Lower lobe of right lung (tissue), 2 donors: Measurements from ENCODE around the gene SLC16A13. TPM values are rescaled to one million over a fixed set of nuclear protein-coding genes. Genes with fewer than 3 reads are reported as not detected.

Experiments used
- ATAC-seq, 2 donors: fragments of 200-7000 bp; cut with Tn5 transposase; one replicate each; pipeline ENCODE4 v1.9.1; 2020 to 2022; ENCODE audit warnings: mild to moderate bottlenecking in 2 of 2, moderate library complexity in 2 of 2
- DNase-seq: peaks from one replicate; pipeline ENCODE4 v3.0.0-alpha.2; 2020
- H3K27ac ChIP-seq: fragments of 200-600 bp; one replicate; pipeline ENCODE4 v1.8.0; 2022
- H3K27me3 ChIP-seq: fragments of 200-600 bp; one replicate; pipeline ENCODE4 v1.8.0; 2022; ENCODE audit warnings: low read depth
- H3K36me3 ChIP-seq: fragments of 200-600 bp; one replicate; pipeline ENCODE4 v1.8.0; 2022; ENCODE audit warnings: mild to moderate bottlenecking
- H3K4me1 ChIP-seq: fragments of 200-600 bp; one replicate; pipeline ENCODE4 v1.8.0; 2022
- H3K4me3 ChIP-seq: fragments of 200-600 bp; one replicate; pipeline ENCODE4 v1.8.0; 2022; ENCODE audit warnings: mild to moderate bottlenecking
- H3K9me3 ChIP-seq: fragments of 200-600 bp; one replicate; pipeline ENCODE4 v1.8.0; 2022
- intact Hi-C: fragments of 100-400 bp; cut with DNase I; formaldehyde crosslinking; loops from one replicate; pipeline ENCODE4 v1.11.0; 2022
- total RNA-seq: library from RNA; stranded (reverse); fragmentation: NEBNext Ultra II Directional; extraction: Animal tissue kit (Norgen Biotek cat#: 25700); gene quantifications from one replicate; pipeline ENCODE4 v1.2.1, GENCODE V29; 2021
- TF ChIP-seq, protein P1 (sequence below): fragments of 200-600 bp; IDR thresholded peaks from one replicate; pipeline ENCODE4 v1.8.0; 2022; ENCODE audit warnings: antibody characterized with exemption, mild to moderate bottlenecking
- donor health status: DM: no; HTN: yes; CAD: no; lungs with severe emphysema.

The SLC16A13 gene
- total RNA-seq, 1 donor from 2014 or later: 9.9 TPM

DNA sequence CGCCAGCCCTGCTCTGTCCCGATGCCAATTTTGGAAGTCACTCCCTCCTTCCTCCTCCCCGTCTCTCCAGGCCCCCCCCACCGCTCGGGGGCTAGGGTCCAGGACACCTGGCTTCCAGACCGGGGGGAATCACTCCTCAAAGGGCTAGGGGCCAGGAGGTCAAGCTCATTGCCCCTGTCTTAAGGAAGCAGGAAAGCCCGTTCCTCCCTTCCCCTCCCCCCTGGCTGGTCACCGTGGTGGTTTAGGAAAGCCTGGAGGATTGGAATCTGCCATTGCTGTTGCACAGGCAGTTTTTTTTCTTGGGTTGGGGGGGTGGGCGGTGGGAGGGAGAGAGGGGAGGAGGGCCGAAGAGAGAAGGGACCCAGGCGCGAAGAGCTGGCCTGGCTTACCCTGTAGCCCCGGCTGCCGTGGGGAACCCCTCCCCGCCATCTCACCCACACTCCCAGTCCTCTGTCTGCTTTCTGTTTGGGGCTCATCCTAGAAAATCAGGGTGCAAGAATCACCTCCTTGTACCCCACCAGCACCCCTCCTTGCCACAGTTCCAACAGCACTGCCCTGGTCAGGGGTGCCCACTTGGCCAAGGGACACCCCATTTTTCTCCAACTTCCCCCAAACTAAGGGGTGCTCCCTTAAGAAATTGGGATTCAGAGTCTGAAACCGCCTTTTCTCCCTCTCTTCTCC lies 15.8 kb upstream of the SLC16A13 start:
- Histone ChIP-seq H3K4me3 (peak overlapping the region; percentile 55), H3K9me3 (no peaks in the 10 kb centered on the region), H3K27ac (peak overlapping the region; percentile 85), H3K27me3 (no peaks in the 10 kb centered on the region), H3K4me1 (peaks cover 71% of the 10 kb centered on the region), H3K36me3 (peaks cover 15% of the 10 kb centered on the region)
- TF ChIP-seq, protein P1, sequence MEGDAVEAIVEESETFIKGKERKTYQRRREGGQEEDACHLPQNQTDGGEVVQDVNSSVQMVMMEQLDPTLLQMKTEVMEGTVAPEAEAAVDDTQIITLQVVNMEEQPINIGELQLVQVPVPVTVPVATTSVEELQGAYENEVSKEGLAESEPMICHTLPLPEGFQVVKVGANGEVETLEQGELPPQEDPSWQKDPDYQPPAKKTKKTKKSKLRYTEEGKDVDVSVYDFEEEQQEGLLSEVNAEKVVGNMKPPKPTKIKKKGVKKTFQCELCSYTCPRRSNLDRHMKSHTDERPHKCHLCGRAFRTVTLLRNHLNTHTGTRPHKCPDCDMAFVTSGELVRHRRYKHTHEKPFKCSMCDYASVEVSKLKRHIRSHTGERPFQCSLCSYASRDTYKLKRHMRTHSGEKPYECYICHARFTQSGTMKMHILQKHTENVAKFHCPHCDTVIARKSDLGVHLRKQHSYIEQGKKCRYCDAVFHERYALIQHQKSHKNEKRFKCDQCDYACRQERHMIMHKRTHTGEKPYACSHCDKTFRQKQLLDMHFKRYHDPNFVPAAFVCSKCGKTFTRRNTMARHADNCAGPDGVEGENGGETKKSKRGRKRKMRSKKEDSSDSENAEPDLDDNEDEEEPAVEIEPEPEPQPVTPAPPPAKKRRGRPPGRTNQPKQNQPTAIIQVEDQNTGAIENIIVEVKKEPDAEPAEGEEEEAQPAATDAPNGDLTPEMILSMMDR: no peak
- ATAC-seq (no peak), DNase-seq (peak; percentile 66)
- intact Hi-C loops: no loop called here

DNA sequence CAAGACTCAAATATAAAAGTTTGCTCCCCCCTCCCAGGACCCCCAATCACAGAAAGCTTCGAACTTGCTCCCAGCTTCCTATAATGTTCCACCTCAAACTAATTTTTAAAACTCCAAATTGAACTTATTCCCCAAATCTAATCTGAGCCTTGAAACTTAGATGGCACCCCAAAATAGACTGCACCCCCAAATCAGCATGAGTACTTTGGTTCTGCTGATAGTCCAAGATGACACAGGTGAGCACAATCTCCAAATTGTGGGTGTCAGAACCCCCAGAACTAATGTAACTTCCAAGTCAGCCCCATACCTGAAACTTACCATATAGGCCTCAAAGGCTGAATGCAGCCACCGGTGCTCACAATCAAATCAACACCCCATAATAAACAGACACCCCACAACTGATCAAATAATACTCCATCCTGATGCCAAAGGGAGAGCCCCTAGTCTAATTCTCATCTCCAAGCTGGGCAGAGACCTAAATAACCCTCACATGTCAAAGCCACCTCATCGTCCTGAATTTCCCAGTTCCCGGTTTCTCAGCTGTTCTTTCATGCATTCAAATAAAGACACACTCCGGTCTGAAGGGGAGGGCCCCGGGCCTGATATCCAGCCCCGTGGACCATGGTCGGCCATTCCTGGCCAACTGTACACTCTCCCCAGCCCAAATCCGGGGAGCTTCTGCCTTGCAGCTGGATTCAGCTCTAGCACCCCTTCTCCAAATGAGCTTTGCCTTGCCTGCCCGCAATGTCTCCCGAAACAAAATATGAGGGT lies 14.7 kb upstream of the SLC16A13 start:
- H3K4me3 ChIP-seq: peak overlapping the region; percentile 59
- H3K9me3 ChIP-seq: no peaks in the 10 kb centered on the region
- TF ChIP-seq, protein P1: no peak
- H3K27ac ChIP-seq: peak overlapping the region; percentile 93
- DNase-seq (no peak), ATAC-seq (no peak)
- intact Hi-C loops: no loop called here
- H3K27me3 ChIP-seq: no peaks in the 10 kb centered on the region
- H3K4me1 ChIP-seq: peaks cover 70% of the 10 kb centered on the region
- peaks cover 15% of the 10 kb centered on the region for H3K36me3 ChIP-seq

DNA sequence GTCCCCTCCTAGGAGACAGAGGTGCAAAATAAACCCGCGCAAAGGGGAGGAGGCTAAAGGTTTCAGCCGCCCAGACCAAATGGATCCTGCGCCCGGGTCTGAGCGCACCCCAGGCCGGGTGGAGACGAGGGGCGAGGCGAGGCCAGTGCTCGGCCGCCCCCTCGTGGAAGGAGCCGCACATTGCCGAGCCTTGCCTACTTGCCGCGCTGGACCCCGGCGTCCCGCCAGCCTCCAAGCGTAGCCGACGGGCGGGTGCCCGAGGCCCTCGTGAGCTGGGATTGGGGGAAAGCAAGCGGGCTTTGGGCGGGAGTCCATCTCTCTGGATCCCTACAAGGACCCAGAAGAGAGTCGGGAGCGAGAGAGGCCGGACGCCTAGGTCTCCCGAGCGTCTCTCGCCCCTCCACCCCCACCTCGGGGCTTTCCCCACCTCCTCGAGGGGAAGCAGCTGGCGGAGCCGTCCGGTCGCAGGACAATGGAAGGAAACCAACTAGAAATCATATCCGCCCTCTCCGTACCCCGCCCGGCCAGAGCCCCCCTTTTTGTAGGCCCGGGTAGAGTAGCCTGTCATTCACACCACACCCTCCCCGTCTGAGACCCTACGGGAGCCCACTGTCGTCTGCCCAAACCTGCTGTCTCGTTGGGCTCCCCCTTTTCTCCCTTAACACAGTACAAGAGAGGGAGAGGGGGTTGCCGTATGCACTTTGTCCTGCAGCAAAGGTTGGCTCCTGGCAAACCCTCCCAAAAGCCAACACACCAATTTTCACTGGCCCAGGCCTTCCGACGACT lies 13.6 kb upstream of the SLC16A13 start:
- peak overlapping the region; percentile 93 for H3K27ac ChIP-seq
- H3K27me3 ChIP-seq: no peaks in the 10 kb centered on the region
- peak overlapping the region; percentile 59 for H3K4me3 ChIP-seq
- ATAC-seq (peak; percentile 80 to 86), DNase-seq (peak; percentile 85)
- no peaks in the 10 kb centered on the region for H3K9me3 ChIP-seq
- intact Hi-C loops: no loop called here
- peaks cover 4% of the 10 kb centered on the region for H3K36me3 ChIP-seq
- peaks cover 66% of the 10 kb centered on the region for H3K4me1 ChIP-seq
- TF ChIP-seq, protein P1: peak; percentile 97

DNA sequence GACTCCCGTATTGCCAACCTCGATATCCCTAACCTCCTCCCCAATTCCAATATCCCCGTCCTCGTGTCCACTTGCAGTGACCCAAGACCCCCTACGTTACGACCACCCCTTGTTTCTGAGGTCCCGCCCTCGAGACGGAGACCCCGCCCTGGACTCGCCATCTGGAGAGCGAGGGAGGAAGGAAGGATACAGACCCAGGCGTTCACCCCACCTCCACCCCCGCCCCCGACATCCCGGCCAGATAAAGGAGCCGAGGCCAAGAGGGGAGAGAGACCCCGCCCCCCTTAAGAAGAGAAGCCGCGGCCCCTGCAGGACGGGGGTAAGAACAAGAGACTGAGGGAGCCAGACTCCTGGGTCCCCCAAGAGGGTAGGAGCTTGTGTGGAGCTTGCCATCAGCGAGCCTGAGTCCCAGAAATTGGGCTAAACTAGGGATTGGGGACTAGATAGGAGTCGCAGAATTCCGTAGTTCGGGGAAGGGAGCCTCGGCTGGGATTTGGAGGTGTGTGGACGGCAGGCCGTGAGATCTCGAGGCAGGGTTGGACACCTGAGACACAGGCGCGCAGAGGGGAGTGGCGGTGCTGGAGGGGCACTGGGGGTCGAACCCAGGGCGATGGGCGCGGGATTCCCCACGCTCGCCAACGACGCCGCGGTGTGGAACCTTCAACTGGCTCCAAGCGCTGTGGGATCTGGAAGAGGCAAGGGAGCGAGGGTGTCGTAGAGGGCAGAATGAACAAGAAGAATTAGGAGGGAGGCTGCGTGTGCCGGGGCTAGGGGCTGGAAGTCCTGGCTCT lies 12.8 kb upstream of the SLC16A13 start, which contains the start of gene BCL6B:
Gene BCL6B, plus strand, starts transcription at position 270 of the 791 bp plus-strand sequence. CDS start 622 bp downstream, outside the sequence.
- Histone ChIP-seq H3K27me3 (no peaks in the 10 kb centered on the region), H3K36me3 (no peaks in the 10 kb centered on the region), H3K27ac (peak within 1 kb of the TSS; percentile 93), H3K4me1 (peaks cover 66% of the 10 kb centered on the region), H3K9me3 (no peaks in the 10 kb centered on the region), H3K4me3 (peak within 1 kb of the TSS; percentile 59)
- DNase-seq (peak; percentile 53), ATAC-seq (peak; percentile 1 to 5)
- TF ChIP-seq, protein P1: no peak
- intact Hi-C loops: no loop called here
